Activated CD8-positive, alpha-beta memory T cell treated with anti-CD3 and anti-CD28 coated beads for 1 hour (primary cell): ENCODE results near the gene POLN.
"Not testable (repeated sequence)": the region's sequence is repeated elsewhere in the genome, so short reads cannot be mapped to it uniquely, and the experiment has no call there.

ENCODE experiments used
- DNase-seq, 2 donors: peaks; one replicate each; pipeline ENCODE4 v3.0.0-alpha.2; 2020; ENCODE audit warnings: low read depth in 1 of 2; ENCODE audit errors: extremely low read depth in 1 of 2

The POLN gene

GRCh38 chr4:2275546-2276251 is 33.8 kb upstream of the POLN start:
- no peak for DNase-seq

- not testable (repeated sequence) for DNase-seq
Measured at GRCh38 chr4:2275044-2275397, 33.1 kb upstream of the POLN start.

GRCh38 chr4:2274320-2275043 is 32.6 kb upstream of the POLN start:
- DNase-seq = no peak

GRCh38 chr4:2273657-2274319 is 31.9 kb upstream of the POLN start:
- DNase-seq = no peak

GRCh38 chr4:2273221-2273620 is 31.3 kb upstream of the POLN start:
- no peak for DNase-seq

GRCh38 chr4:2272828-2273120 is 30.9 kb upstream of the POLN start:
- DNase-seq = no peak

- no peak for DNase-seq
Measured at GRCh38 chr4:2272026-2272827, 30.3 kb upstream of the POLN start.

- DNase-seq = no peak
Measured at GRCh38 chr4:2271279-2272025, 29.5 kb upstream of the POLN start.

GRCh38 chr4:2270341-2271165 is 28.6 kb upstream of the POLN start:
- DNase-seq = no peak

GRCh38 chr4:2269618-2270163 is 27.8 kb upstream of the POLN start:
- no peak for DNase-seq

- DNase-seq = no peak
Measured at GRCh38 chr4:2269206-2269531, 27.2 kb upstream of the POLN start.

- no peak for DNase-seq
Measured at GRCh38 chr4:2268357-2269205, 26.7 kb upstream of the POLN start.

- no peak for DNase-seq
Measured at GRCh38 chr4:2267841-2268240, 25.9 kb upstream of the POLN start.

GRCh38 chr4:2267320-2267811 is 25.4 kb upstream of the POLN start:
- DNase-seq = no peak

- no peak for DNase-seq
Measured at GRCh38 chr4:2266821-2267220, 24.9 kb upstream of the POLN start.

- DNase-seq = no peak
Measured at GRCh38 chr4:2266181-2266580, 24.3 kb upstream of the POLN start.

GRCh38 chr4:2265113-2266110 is 23.5 kb upstream of the POLN start:
- no peak for DNase-seq
